Measurements from ENCODE around the gene APEH. TPM values are rescaled to one million over a fixed set of nuclear protein-coding genes. Genes with fewer than 3 reads are reported as not detected.
"Not testable (repeated sequence)": the region's sequence is repeated elsewhere in the genome, so short reads cannot be mapped to it uniquely, and the experiment has no call there.

APEH gene
- total RNA-seq, 1 donor from 2014 or later: 80.8 TPM

DNA sequence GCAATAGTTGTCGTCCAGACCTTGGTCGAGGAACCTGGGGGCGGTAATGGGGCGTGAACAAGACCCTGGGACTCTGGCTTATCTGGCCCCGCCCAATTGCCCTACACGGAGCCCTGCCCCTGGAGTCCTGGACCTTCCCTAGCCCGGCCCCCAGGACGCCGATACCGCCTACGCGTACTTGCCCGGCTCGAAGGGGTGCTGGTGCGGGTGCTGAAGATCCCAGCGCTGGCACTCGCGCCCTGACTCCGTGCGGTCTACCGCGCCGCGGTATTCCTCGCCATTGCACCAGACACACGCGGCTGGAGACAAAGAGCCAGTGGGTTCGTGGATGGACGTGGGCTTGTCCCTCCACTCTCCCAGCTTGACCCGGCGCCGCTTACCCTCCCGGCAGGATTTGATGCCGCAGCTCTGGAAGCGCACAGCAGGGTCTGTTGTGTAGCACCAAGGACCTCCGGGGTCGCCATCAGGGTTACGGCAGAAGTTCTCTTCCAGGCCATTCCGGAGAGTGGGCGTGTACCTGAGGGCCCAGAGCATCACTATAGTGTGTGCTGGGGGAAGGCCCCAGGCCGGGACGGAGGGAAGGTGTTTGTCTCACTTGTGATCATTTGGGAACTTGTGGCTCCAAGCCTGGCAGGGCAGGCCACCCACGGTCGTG lies 12.7 kb downstream of the APEH start:
- H3K27me3 Mint-ChIP-seq (ENCODE audit: low read depth, unreplicated experiment); H3K36me3 Mint-ChIP-seq (ENCODE audit: low read depth, unreplicated experiment); H3K27ac ChIP-seq (ENCODE audit: low read depth, low read length); H3K4me1 Mint-ChIP-seq (ENCODE audit: low read depth, unreplicated experiment); H3K27me3 ChIP-seq (ENCODE audit: insufficient read depth, low read length); H4K20me1 ChIP-seq (ENCODE audit: insufficient read depth, low read length); H3K36me3 ChIP-seq (ENCODE audit: insufficient read depth, low read length); H3K9me3 ChIP-seq (ENCODE audit: insufficient read depth, low read depth, low read length); FAIRE-seq; H3K9me3 Mint-ChIP-seq (ENCODE audit: unreplicated experiment): not testable (repeated sequence)
- peak overlapping the region; percentile 10 for H3K4me3 ChIP-seq (ENCODE audit: insufficient read depth, low read depth, low read length)
- peak overlapping the region; percentile 63 for H2AFZ ChIP-seq (ENCODE audit: low read depth, low read length)
- H3K79me2 ChIP-seq (ENCODE audit: insufficient read depth, low read length): peaks cover 20% of the 10 kb centered on the region
- peak overlapping the region; percentile 31 for H3K9ac ChIP-seq (ENCODE audit: low read length)
- peaks cover 11% of the 10 kb centered on the region for H3K4me1 ChIP-seq (ENCODE audit: insufficient read depth, low read length)
- Mint-ChIP-seq H3K27ac (ENCODE audit: unreplicated experiment) (peak overlapping the region; percentile 58), H3K4me3 (ENCODE audit: unreplicated experiment) (peak overlapping the region; percentile 73)
- DNase-seq (ENCODE audit: low read depth): peak; percentile 31
- H3K4me2 ChIP-seq (ENCODE audit: low read length): peak overlapping the region; percentile 74

DNA sequence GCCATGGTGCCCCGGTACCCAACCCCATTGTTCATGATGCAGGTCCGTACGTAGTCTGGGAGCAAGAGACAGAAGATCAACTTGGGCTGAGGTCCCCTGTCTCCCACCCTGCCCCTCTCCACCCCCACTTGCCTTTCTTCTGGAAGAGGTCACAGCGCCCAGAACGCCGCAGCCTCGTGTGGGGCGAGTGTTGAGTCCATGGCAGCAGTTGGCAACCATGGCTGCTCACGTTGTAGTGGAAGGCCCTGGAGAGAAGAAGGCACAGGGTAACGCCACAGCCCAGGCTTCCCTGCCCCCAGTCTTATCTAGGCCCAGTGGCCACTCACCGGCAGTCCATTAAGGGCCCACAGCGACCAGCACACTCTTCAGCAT lies 13.3 kb downstream of the APEH start:
- H3K4me3 ChIP-seq (ENCODE audit: insufficient read depth, low read depth, low read length): not testable (repeated sequence)
- H3K4me2 ChIP-seq (ENCODE audit: low read length): peak overlapping the region; percentile 74

DNA sequence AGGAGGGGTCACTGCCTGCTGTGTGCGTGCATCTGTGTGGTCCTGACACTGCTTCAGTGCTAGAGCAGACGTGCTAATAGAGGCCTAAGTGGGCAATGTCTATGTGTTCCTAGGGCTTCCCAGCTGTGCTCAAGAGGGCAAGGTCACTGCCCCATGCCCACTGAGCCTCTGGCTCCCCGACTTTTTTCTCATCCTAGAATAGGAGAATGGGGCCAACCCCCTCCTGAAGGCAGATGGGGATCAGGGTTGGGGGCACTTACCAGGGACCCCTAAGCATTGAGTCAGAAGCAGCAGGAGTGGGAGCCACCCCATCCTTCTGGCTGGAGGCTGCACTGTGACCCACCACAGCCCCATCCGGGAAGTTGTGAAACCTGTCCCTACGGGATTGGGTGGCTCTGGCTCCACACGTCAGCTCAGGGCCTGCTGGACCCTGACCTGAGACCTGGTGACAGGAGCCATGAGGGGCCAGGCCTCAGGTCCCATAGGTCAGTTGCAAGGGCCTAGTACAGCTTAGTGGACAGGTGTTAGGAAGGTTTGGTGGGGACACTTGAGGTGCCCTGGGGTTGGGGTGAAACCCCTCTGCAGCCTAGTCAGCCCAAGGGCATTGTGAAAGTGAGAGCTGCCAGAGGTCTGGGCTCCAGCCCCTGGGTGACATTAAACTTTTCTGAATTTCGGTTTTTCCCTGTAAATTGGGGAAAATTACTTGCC lies 14.3 kb downstream of the APEH start:
- peak overlapping the region; percentile 86 for H3K4me2 ChIP-seq (ENCODE audit: low read length)
- peak overlapping the region; percentile 95 for H2AFZ ChIP-seq (ENCODE audit: low read depth, low read length)
- peaks cover 22% of the 10 kb centered on the region for H3K79me2 ChIP-seq (ENCODE audit: insufficient read depth, low read length)
- H3K9me3 Mint-ChIP-seq (ENCODE audit: unreplicated experiment); H3K4me1 Mint-ChIP-seq (ENCODE audit: low read depth, unreplicated experiment); H3K27me3 ChIP-seq (ENCODE audit: insufficient read depth, low read length); H3K9me3 ChIP-seq (ENCODE audit: insufficient read depth, low read depth, low read length); H4K20me1 ChIP-seq (ENCODE audit: insufficient read depth, low read length); FAIRE-seq; DNase-seq (ENCODE audit: low read depth); H3K27me3 Mint-ChIP-seq (ENCODE audit: low read depth, unreplicated experiment); H3K36me3 Mint-ChIP-seq (ENCODE audit: low read depth, unreplicated experiment); H3K36me3 ChIP-seq (ENCODE audit: insufficient read depth, low read length): not testable (repeated sequence)
- H3K27ac Mint-ChIP-seq (ENCODE audit: unreplicated experiment): peak overlapping the region; percentile 96
- H3K4me3 ChIP-seq (ENCODE audit: insufficient read depth, low read depth, low read length): peak overlapping the region; percentile 67
- peak overlapping the region; percentile 95 for H3K4me3 Mint-ChIP-seq (ENCODE audit: unreplicated experiment)
- peaks cover 11% of the 10 kb centered on the region for H3K4me1 ChIP-seq (ENCODE audit: insufficient read depth, low read length)
- H3K27ac ChIP-seq (ENCODE audit: low read depth, low read length): peak overlapping the region; percentile 54
- peak overlapping the region; percentile 86 for H3K9ac ChIP-seq (ENCODE audit: low read length)

More for the DNA sequence above, 13.3 kb downstream of the APEH start:
- Mint-ChIP-seq H3K27ac (ENCODE audit: unreplicated experiment) (peak overlapping the region; percentile 58), H3K4me3 (ENCODE audit: unreplicated experiment) (peak overlapping the region; percentile 73)
- not testable (repeated sequence) for H3K27me3 ChIP-seq (ENCODE audit: insufficient read depth, low read length); DNase-seq (ENCODE audit: low read depth); H3K27me3 Mint-ChIP-seq (ENCODE audit: low read depth, unreplicated experiment); H3K27ac ChIP-seq (ENCODE audit: low read depth, low read length); H3K36me3 Mint-ChIP-seq (ENCODE audit: low read depth, unreplicated experiment); H3K9me3 ChIP-seq (ENCODE audit: insufficient read depth, low read depth, low read length); FAIRE-seq; H4K20me1 ChIP-seq (ENCODE audit: insufficient read depth, low read length); H2AFZ ChIP-seq (ENCODE audit: low read depth, low read length); H3K4me1 Mint-ChIP-seq (ENCODE audit: low read depth, unreplicated experiment); H3K9ac ChIP-seq (ENCODE audit: low read length); H3K36me3 ChIP-seq (ENCODE audit: insufficient read depth, low read length); H3K9me3 Mint-ChIP-seq (ENCODE audit: unreplicated experiment)
- peaks cover 20% of the 10 kb centered on the region for H3K79me2 ChIP-seq (ENCODE audit: insufficient read depth, low read length)
- peaks cover 11% of the 10 kb centered on the region for H3K4me1 ChIP-seq (ENCODE audit: insufficient read depth, low read length)

All from astrocyte (in vitro differentiated cells and primary cell).